Measurements from ENCODE around the gene EID3. TPM values are rescaled to one million over a fixed set of nuclear protein-coding genes. Genes with fewer than 3 reads are reported as not detected.

Gene EID3
- total RNA-seq, 2 experiments from 2014 or later: 3.4 TPM

DNA sequence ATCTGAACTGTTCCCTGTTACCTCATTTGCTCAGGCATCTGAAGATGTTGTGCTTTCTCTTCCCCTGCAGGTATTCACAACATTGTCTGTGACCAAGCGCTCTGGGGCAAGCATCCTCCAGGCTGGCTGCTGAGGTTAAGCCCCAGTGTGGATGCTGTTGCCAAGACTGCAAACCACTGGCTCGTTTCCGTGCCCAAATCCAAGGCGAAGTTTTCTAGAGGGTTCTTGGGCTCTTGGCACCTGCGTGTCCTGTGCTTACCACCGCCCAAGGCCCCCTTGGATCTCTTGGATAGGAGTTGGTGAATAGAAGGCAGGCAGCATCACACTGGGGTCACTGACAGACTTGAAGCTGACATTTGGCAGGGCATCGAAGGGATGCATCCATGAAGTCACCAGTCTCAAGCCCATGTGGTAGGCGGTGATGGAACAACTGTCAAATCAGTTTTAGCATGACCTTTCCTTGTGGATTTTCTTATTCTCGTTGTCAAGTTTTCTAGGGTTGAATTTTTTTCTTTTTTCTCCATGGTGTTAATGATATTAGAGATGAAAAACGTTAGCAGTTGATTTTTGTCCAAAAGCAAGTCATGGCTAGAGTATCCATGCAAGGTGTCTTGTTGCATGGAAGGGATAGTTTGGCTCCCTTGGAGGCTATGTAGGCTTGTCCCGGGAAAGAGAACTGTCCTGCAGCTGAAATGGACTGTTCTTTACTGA lies 44.9 kb downstream of the EID3 start:
- no peaks in the 10 kb centered on the region for H3K27me3 Mint-ChIP-seq (ENCODE audit: low read depth)
- CTCF ChIA-PET: no interaction called here
- H3K9me3 Mint-ChIP-seq: no peaks in the 10 kb centered on the region
- H3K4me1 Mint-ChIP-seq (ENCODE audit: low read depth): peaks cover 3% of the 10 kb centered on the region
- no peak overlapping the region for H3K4me3 Mint-ChIP-seq
- DNase-seq: no peak
- no peak overlapping the region for H3K27ac Mint-ChIP-seq
- peaks cover 30% of the 10 kb centered on the region for H3K36me3 Mint-ChIP-seq (ENCODE audit: low read depth)
- intact Hi-C loops (cut with micrococcal nuclease): no loop called here

DNA sequence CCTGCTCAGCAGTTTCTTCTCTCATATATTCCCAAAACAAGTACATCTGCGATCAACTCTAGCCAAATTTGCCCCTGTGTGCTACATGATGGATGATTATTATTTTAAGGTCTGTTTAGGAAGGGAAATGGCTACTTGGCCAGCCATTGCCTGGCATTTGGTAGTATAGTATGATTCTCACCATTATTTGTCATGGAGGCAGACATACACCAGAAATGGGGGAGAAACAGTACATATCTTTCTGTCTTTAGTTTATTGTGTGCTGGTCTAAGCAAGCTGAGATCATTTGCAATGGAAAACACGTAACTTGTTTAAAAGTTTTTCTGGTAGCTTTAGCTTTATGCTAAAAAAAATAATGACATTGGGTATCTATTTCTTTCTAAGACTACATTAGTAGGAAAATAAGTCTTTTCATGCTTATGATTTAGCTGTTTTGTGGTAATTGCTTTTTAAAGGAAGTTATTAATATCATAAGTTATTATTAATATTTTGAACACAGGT lies 45.5 kb downstream of the EID3 start:
- Mint-ChIP-seq H3K27ac (no peak overlapping the region), H3K9me3 (no peaks in the 10 kb centered on the region), H3K27me3 (ENCODE audit: low read depth) (no peaks in the 10 kb centered on the region), H3K36me3 (ENCODE audit: low read depth) (peaks cover 30% of the 10 kb centered on the region), H3K4me1 (ENCODE audit: low read depth) (peaks cover 3% of the 10 kb centered on the region), H3K4me3 (no peak overlapping the region)
- CTCF ChIA-PET: no interaction called here
- DNase-seq: no peak
- intact Hi-C loops (cut with micrococcal nuclease): no loop called here

DNA sequence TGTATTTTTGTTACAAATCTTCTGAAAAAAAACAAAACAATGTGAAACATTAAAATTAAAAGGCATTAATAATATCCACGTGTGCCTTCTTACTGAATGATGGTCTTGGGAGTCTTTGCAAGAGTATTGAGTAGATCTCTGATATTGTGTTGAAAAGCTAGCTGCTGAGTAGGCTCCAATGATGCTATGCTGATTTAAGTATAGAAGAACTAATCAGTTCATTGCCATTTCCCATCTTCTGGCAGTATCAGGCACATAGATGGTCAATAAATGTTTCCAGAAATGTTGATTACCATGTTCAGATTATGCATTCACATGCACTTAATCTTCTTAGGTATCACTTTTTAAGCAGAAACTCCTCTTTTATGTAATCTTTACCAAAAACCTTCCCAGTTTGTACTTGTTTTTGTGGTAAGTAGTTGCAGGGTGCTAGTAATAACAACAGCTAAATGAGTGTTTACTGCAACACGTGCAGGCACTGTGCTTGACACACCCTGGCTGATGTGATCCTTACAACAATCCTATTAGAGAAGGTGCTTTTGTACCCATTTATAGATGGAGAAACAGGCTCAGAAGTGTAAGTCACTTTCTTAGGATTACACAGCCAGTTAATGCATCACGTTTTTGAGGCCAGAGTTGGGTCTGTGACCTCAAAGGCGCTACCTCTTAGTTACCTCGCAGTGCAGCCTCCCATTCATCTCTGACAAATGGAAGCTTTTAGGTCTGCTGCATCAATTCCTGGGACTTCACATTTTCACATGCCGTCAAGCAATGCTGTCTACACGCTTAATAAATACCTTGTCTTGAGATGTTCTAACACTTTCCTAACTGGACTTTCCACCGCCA lies 46.9 kb downstream of the EID3 start:
- H3K4me3 Mint-ChIP-seq: no peak overlapping the region
- no peak for DNase-seq
- no peaks in the 10 kb centered on the region for H3K9me3 Mint-ChIP-seq
- no peaks in the 10 kb centered on the region for H3K27me3 Mint-ChIP-seq (ENCODE audit: low read depth)
- peaks cover 3% of the 10 kb centered on the region for H3K4me1 Mint-ChIP-seq (ENCODE audit: low read depth)
- H3K27ac Mint-ChIP-seq: no peak overlapping the region
- CTCF ChIA-PET: interaction anchor here (0.6 to 1.2 kb wide), 2 partner anchors 10 to 254 kb away, joined by 3 to 4 read pairs; no protein-coding TSS in a partner anchor
- peaks cover 26% of the 10 kb centered on the region for H3K36me3 Mint-ChIP-seq (ENCODE audit: low read depth)
- intact Hi-C loops (cut with micrococcal nuclease): no loop called here

DNA sequence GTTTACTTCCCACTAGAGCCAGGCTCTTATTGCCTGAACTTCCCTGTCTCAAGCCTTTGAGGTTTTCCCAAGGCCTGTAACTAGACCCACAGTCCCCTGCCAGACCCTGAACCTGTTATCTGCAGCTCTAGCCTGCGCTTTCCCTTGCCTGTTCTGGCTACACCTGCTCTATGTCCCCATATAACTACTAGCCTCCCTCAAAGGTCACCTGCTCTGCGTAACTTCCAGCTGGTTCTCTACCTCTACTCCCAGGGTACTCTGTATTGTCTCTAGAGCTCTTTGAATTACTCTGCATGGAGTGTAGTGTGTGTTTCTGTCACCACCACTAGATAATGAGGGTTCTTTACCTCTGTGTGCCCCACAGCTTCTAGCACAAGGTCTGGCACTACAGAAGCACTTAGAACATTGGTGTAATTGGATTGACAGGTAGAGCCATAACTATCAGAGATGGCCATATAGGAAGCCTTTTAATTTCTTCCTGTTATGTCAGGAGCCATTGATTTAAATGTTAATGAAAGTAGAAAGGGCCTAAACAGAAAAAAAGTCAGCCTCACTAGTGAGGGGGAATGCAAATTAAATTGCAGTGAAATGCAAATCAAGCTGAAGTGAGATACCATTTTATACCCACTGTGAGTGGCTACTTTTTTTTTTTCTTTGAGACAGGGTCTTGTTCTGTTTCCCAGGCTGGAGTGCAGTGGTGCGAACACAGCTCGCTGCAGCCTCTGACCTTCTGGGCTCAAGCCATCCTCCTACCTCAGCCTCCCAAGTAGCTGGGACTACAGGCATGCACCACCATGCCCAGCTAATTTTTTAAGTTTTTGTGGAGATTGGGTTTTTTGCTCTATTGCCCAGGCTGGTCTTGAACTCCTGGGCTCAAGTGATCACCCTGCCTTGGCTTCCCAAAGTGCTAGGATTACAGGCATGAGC lies 47.8 kb downstream of the EID3 start:
- peaks cover 3% of the 10 kb centered on the region for H3K4me1 Mint-ChIP-seq (ENCODE audit: low read depth)
- H3K4me3 Mint-ChIP-seq: no peak overlapping the region
- no peaks in the 10 kb centered on the region for H3K9me3 Mint-ChIP-seq
- H3K36me3 Mint-ChIP-seq (ENCODE audit: low read depth): peaks cover 24% of the 10 kb centered on the region
- H3K27ac Mint-ChIP-seq: no peak overlapping the region
- CTCF ChIA-PET: interaction anchor here (0.6 to 1.2 kb wide), 4 partner anchors 9 to 253 kb away, joined by 3 to 5 read pairs (median 4); no protein-coding TSS in a partner anchor
- no peaks in the 10 kb centered on the region for H3K27me3 Mint-ChIP-seq (ENCODE audit: low read depth)
- intact Hi-C loops (cut with micrococcal nuclease): no loop called here
- DNase-seq: no peak

DNA sequence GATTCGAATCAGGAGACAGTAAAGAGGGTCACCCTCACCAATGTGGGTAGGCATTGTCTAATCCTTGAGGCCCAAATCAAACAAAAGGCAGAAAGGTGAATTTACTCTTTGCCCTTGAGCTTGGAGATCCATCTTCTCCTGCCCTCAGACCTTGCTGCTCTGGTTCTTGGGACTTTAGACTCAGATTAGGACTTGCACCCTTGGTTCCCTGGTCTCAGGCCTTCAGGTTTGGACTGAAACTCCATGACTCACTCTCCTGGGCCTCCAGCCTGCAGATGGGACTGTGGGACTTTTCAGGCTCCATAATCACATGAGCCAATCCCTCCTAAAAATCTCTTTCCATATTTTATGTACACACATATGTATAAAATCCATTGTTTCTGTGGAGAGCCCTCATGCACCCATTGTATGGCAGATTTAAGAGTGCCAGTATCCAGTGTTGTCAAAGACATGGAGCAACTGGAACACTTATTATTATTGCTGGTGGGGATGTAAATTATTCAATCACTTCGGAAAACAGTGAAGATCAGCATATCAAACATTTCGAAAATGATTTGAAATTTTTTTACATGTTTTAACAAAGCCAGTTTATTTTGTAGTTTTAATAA lies 48.7 kb downstream of the EID3 start:
- intact Hi-C loops (cut with micrococcal nuclease): no loop called here
- CTCF ChIA-PET: interaction anchor here (0.6 to 1.0 kb wide), 3 partner anchors 62 to 739 kb away, joined by 3 to 5 read pairs (median 3); no protein-coding TSS in a partner anchor
- DNase-seq: no peak
- Mint-ChIP-seq H3K4me1 (ENCODE audit: low read depth) (peaks cover 3% of the 10 kb centered on the region), H3K36me3 (ENCODE audit: low read depth) (peaks cover 23% of the 10 kb centered on the region), H3K27ac (no peak overlapping the region), H3K4me3 (no peak overlapping the region), H3K9me3 (no peaks in the 10 kb centered on the region), H3K27me3 (ENCODE audit: low read depth) (no peaks in the 10 kb centered on the region)

DNA sequence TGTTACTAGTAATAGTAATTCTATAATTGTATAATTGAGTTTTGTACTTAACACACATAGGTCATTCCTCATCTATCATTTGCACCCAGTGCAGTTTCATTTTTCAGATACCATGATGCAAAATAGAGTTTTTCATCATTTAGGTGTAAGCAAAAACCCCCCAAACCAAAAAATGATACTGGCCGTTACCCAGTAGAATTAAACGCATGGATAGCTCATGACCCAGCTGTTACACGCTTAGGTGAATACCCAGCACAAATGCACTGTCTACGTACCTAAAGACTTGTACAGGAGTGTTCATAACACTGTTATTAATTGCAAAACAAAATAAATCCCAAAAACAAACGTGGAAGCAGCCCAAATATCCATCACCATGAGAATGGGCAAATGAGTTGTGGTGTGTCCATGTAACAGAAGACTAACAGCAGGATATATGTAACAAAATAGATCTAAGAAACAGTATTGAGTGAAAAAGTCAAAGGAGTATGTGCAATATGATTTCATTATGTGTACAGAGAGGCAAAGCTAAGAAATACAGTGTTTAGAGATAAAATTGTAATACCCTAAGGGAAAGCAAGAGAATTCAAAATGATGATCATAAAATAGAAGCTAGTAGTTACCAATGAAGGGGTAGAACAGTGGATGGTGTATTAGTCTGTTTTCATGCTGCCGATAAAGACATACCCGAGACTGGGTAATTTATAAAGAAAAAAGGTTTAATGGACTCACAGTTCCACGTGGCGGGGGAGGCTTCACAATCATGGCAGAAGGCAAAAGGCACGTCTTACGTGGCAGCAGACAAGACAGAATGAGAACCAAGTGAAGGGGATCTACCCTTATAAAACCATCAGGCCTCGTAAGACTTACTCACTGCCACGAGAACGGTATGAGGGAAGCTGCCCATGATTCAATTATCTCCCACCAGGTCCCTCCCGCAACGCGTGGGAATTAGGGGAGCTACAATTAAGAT lies 49.8 kb downstream of the EID3 start:
- peaks cover 3% of the 10 kb centered on the region for H3K4me1 Mint-ChIP-seq (ENCODE audit: low read depth)
- H3K36me3 Mint-ChIP-seq (ENCODE audit: low read depth): peaks cover 14% of the 10 kb centered on the region
- no peak for DNase-seq
- CTCF ChIA-PET: interaction anchor here (0.7 to 1.3 kb wide), 2 partner anchors 28 to 138 kb away, joined by 3 read pairs; no protein-coding TSS in a partner anchor
- H3K9me3 Mint-ChIP-seq: no peaks in the 10 kb centered on the region
- H3K4me3 Mint-ChIP-seq: no peak overlapping the region
- no peak overlapping the region for H3K27ac Mint-ChIP-seq
- no peaks in the 10 kb centered on the region for H3K27me3 Mint-ChIP-seq (ENCODE audit: low read depth)
- intact Hi-C loops (cut with micrococcal nuclease): no loop called here

DNA sequence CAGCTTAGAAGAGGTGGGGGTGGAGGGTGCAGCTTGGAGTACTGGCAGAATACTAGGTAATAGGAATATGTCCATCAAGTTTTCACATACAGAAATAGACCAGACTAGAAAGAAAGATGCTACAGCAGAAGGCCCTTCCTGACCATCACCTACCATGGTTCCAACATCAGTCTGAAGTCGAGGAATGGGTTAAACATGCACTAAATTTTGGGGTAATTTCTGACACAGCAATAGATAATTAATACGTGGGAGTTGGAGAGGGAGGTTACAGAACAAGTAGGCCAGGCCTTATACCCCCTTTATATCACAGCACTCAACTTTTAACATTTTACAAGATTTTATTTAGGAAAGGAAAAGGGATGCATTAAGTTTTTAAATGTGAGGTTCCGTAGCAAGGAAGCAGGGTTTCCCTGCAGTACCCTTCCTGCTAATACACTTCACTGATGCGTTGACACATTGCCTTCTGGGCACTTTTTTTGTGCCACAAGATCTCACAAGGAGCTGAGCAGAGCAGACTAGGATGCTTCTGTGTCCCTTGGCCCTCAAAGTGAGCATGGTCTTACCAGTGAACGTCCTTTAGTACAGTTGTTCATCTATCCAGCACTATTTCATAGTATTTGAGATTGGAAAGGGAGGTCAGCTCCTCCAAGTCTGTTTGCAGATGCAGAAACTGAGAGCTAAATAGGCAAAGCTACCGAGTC lies 50.8 kb downstream of the EID3 start:
- Mint-ChIP-seq H3K4me3 (no peak overlapping the region), H3K9me3 (no peaks in the 10 kb centered on the region), H3K27me3 (ENCODE audit: low read depth) (no peaks in the 10 kb centered on the region), H3K4me1 (ENCODE audit: low read depth) (peaks cover 3% of the 10 kb centered on the region), H3K36me3 (ENCODE audit: low read depth) (peaks cover 9% of the 10 kb centered on the region), H3K27ac (no peak overlapping the region)
- CTCF ChIA-PET: interaction anchor here (1.3 kb wide), 1 partner anchor 27 kb away, joined by 3 read pairs; no protein-coding TSS in a partner anchor
- no peak for DNase-seq
- intact Hi-C loops (cut with micrococcal nuclease): no loop called here

Other genes starting within 250 kb of the EID3 start
- 1 to 10 TPM; 7.4 to 8.3 TPM for gene HCFC2, start 239.2 kb upstream of the EID3 start, total RNA-seq
- gene NFYB, start 165.5 kb upstream of the EID3 start, total RNA-seq: 10 to 100 TPM; 23.3 to 28.3 TPM
- gene TXNRD1, start 88.0 kb upstream of the EID3 start, total RNA-seq: 10 to 100 TPM; 86.0 to 86.9 TPM
- 10 to 100 TPM; 39.3 to 45.3 TPM for gene CHST11, start 153.2 kb downstream of the EID3 start, total RNA-seq

Measured in activated naive CD4-positive, alpha-beta T cell treated with anti-CD3 and anti-CD28 coated beads for 36 hours (primary cell).